Loucy (cell line): ENCODE measurements around the gene ITIH1.
"Not testable (repeated sequence)": the region's sequence is repeated elsewhere in the genome, so short reads cannot be mapped to it uniquely, and the experiment has no call there.

ENCODE experiments used
- H2AFZ ChIP-seq: fragments of 200-600 bp; sonication (generic); 2 replicates; pipeline ENCODE4 v1.6.0; 2016; ENCODE audit warnings: antibody characterized with exemption, mild to moderate bottlenecking, low read length, moderate library complexity
- H3F3A ChIP-seq: fragments of 200-600 bp; 2 replicates; pipeline ENCODE4 v1.6.0; 2016; ENCODE audit warnings: antibody characterized with exemption, low read depth, mild to moderate bottlenecking
- H3K27me3 ChIP-seq: fragments of 200-600 bp; sonication (generic); 2 replicates; pipeline ENCODE4 v1.6.1; 2014; ENCODE audit warnings: low read length, mild to moderate bottlenecking; ENCODE audit not compliant: insufficient read depth, poor library complexity, severe bottlenecking
- H3K36me3 ChIP-seq: fragments of 200-600 bp; sonication (generic); 2 replicates; pipeline ENCODE4 v1.6.1; 2016; ENCODE audit warnings: low read length; ENCODE audit not compliant: insufficient read depth
- H3K4me1 ChIP-seq: fragments of 200-600 bp; sonication (generic); 2 replicates; pipeline ENCODE4 v1.5.1; 2014; ENCODE audit warnings: low read length, mild to moderate bottlenecking; ENCODE audit not compliant: insufficient read depth, poor library complexity, severe bottlenecking
- H3K4me2 ChIP-seq: fragments of 200-600 bp; sonication (generic); 2 replicates; pipeline ENCODE4 v1.6.0; 2014; ENCODE audit warnings: antibody characterized with exemption, low read length, low read depth, mild to moderate bottlenecking; ENCODE audit not compliant: poor library complexity, severe bottlenecking
- H3K4me3 ChIP-seq: fragments of 200-600 bp; sonication (generic); 2 replicates; pipeline ENCODE4 v1.5.1; 2014; ENCODE audit warnings: low read length, mild to moderate bottlenecking, mixed read lengths; ENCODE audit not compliant: poor library complexity, severe bottlenecking
- H3K79me2 ChIP-seq: fragments of 200-600 bp; sonication (generic); 2 replicates; pipeline ENCODE4 v1.6.1; 2014; ENCODE audit warnings: low read length; ENCODE audit not compliant: insufficient read depth
- H3K9ac ChIP-seq: fragments of 200-600 bp; sonication (generic); 2 replicates; pipeline ENCODE4 v1.6.0; 2014; ENCODE audit warnings: mild to moderate bottlenecking, low read depth, low read length, moderate library complexity; ENCODE audit not compliant: poor library complexity, severe bottlenecking
- H3K9me2 ChIP-seq: fragments of 200-600 bp; sonication (generic); replicated peaks from 2 replicates; pipeline ENCODE4 v1.6.1; 2016; ENCODE audit warnings: low read depth, low read length, mixed read lengths
- H3K9me3 ChIP-seq: fragments of 200-600 bp; sonication (generic); 2 replicates; pipeline ENCODE4 v1.6.1; 2014; ENCODE audit warnings: mild to moderate bottlenecking, antibody characterized with exemption, low read length, low read depth; ENCODE audit not compliant: insufficient read depth
- H4K20me1 ChIP-seq: fragments of 200-600 bp; sonication (generic); 2 replicates; pipeline ENCODE4 v1.6.0; 2014; ENCODE audit warnings: antibody characterized with exemption, low read length, mild to moderate bottlenecking; ENCODE audit not compliant: insufficient read depth, poor library complexity, severe bottlenecking
- EZH2phosphoT487 ChIP-seq: fragments of 200-600 bp; IDR thresholded peaks from 2 replicates; pipeline ENCODE4 v1.6.1; 2018; ENCODE audit warnings: antibody characterized with exemption, mild to moderate bottlenecking, moderate library complexity, borderline replicate concordance
- TF ChIP-seq, protein P1 (sequence below): fragments of 200-600 bp; sonication (generic); conservative IDR thresholded peaks from 2 replicates; pipeline ENCODE4 v1.5.1; 2014; ENCODE audit warnings: mild to moderate bottlenecking, antibody characterized with exemption, low read length

The ITIH1 gene

DNA sequence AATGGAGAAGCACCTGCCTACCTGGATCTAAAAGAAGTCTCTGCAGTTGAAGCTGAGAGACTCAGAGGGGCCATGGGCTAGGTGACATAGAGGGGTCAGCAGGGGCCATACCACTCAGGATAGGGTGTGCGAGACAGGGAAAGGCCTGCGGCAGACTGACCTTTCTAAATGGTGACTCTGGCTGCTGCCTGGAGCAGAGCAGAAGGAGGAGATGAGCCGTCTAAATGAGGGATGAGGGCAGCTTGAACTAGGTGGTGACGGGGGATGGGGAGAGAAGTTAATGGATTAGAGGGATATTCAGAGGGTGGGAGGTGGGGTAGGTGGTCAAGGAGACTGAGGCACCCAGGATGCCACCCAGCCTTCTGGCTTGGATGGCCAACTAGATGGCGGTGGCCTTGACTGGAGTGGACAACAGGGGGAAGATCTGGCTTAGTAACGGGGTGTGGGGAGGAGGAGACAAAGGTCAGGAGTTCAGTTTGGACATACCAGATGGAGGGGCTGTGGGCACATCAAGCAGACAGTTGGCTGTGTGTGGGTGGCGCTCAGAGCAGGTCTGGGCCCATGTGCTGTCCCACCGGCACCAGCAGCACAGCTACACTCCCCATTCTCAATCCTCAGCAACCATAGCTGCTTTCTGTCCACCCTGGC lies 3.2 kb upstream of the ITIH1 start:
- no peak overlapping the region for H3K4me2 ChIP-seq
- H3K4me1 ChIP-seq, result peaks cover 14% of the 10 kb centered on the region
- TF ChIP-seq EZH2phosphoT487, result no peak
- TF ChIP-seq, protein P1, sequence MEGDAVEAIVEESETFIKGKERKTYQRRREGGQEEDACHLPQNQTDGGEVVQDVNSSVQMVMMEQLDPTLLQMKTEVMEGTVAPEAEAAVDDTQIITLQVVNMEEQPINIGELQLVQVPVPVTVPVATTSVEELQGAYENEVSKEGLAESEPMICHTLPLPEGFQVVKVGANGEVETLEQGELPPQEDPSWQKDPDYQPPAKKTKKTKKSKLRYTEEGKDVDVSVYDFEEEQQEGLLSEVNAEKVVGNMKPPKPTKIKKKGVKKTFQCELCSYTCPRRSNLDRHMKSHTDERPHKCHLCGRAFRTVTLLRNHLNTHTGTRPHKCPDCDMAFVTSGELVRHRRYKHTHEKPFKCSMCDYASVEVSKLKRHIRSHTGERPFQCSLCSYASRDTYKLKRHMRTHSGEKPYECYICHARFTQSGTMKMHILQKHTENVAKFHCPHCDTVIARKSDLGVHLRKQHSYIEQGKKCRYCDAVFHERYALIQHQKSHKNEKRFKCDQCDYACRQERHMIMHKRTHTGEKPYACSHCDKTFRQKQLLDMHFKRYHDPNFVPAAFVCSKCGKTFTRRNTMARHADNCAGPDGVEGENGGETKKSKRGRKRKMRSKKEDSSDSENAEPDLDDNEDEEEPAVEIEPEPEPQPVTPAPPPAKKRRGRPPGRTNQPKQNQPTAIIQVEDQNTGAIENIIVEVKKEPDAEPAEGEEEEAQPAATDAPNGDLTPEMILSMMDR, result no peak
- H2AFZ ChIP-seq, result no peak overlapping the region
- H3K9me3 ChIP-seq, result no peaks in the 10 kb centered on the region
- no peaks in the 10 kb centered on the region for H3K27me3 ChIP-seq
- H4K20me1 ChIP-seq, result no peaks in the 10 kb centered on the region
- no peak overlapping the region for H3K9ac ChIP-seq
- no peaks in the 10 kb centered on the region for H3F3A ChIP-seq
- no peaks in the 10 kb centered on the region for H3K36me3 ChIP-seq
- H3K79me2 ChIP-seq, result peaks cover 14% of the 10 kb centered on the region; the same call in 1 of the 2 replicates
- H3K9me2 ChIP-seq, result no peaks in the 10 kb centered on the region
- H3K4me3 ChIP-seq, result no peak overlapping the region

DNA sequence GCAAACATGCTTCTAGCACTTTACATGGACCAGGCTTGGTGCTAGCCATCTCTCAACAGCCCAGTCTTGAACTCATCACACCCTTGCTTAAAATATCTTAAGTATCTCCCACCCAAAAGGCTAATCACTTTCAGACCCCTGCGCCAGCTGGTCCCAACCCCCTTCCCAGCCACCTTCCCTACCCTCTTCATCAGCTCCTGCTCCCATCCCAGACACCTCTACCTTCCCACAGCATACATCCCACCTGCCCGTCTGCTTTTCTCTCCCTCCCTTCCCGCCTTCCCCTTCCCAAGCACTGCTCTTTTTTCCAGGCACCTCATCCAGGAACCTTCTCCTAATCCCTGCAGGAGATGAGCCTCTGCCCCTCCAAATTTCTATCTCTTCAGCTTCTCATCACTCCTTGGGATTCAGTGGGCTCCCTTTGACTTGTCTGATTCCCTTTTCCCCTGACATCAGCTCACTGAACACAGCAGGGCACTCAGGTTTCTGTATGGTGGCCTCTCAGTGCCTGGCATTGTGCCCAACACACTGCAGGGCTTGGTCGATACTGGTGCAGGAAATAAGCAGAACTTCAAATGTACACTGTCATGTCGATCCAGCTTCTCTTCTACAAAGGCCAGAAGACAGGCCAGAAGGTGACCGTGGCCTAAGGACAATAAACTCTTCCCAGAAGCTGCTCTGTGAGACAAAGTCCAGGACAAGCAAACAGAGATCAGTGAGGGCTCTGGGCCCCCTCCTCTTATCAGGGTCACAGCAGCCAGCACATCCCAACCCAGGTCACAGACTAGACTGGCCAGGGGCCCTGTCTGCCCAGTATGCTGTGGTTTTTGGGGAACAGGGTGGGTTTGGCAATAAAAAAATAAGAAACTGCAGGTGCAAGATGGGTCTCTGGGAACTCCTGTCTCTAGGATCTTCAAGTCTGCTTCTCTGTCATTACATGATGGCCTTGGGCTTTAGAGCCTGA lies 2.2 kb upstream of the ITIH1 start:
- Histone ChIP-seq H2AFZ (peak overlapping the region; percentile 13; the same call in 1 of the 2 replicates), H3K4me1 (peaks cover 4% of the 10 kb centered on the region), H3K4me2 (no peak overlapping the region), H3K36me3 (no peaks in the 10 kb centered on the region), H3K9me3 (no peaks in the 10 kb centered on the region), H3K9ac (no peak overlapping the region), H3K9me2 (no peaks in the 10 kb centered on the region), H3K27me3 (no peaks in the 10 kb centered on the region), H3F3A (no peaks in the 10 kb centered on the region), H3K4me3 (no peak overlapping the region), H4K20me1 (no peaks in the 10 kb centered on the region), H3K79me2 (peaks cover 4% of the 10 kb centered on the region; the same call in 1 of the 2 replicates)
- TF ChIP-seq EZH2phosphoT487, result no peak
- TF ChIP-seq, protein P1, result no peak

DNA sequence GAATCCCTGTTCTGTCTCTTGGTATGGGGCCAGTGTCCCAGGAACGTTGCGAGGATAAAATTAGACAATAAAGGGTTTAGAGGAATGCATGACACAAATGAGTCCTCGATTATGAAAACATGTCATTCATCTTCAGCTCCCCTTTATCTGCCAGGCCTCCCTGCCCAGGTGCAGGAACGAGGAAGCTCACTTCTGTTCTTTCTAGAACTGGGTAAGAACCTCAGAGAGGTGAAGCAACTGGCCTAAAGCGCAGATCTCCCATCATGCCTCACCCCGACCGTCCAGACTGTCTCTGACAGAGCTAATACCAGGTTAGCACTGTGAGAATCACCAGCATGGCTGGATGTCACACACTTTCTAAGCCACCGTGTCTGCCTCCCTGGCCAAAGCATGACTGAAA lies 1.5 kb upstream of the ITIH1 start:
- Histone ChIP-seq H3K27me3 (no peaks in the 10 kb centered on the region), H3K9me3 (no peaks in the 10 kb centered on the region), H3K4me1 (peaks cover 4% of the 10 kb centered on the region), H3K4me2 (no peak overlapping the region), H3K4me3 (no peak overlapping the region), H4K20me1 (no peaks in the 10 kb centered on the region), H2AFZ (peak overlapping the region; percentile 13; the same call in 1 of the 2 replicates), H3F3A (no peaks in the 10 kb centered on the region), H3K9ac (no peak overlapping the region), H3K9me2 (no peaks in the 10 kb centered on the region), H3K36me3 (no peaks in the 10 kb centered on the region), H3K79me2 (no peaks in the 10 kb centered on the region)
- TF ChIP-seq, protein P1, result no peak
- no peak for TF ChIP-seq EZH2phosphoT487

DNA sequence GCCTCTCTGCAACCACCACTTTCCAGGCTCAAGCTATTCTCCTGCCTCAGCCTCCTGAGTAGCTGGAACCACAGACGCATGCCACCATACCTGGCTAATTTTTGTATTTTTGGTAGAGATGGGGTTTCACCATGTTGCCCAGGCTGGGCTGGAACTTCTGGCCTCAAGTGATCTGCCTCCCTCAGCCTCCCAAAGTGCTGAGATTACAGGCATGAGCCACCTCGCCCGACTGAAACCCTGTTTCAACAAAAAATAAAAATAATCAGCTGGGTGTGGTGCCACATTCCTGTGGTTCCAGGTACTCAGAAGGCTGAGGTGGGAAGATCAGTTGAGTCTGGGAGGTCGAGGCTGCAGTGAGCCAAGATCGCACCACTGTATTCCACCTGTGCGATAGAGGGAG lies 913 bp upstream of the ITIH1 start:
- H3K79me2 ChIP-seq, H3K4me1 ChIP-seq, H3K4me3 ChIP-seq, H4K20me1 ChIP-seq, H3K36me3 ChIP-seq, H3F3A ChIP-seq, H3K9me2 ChIP-seq, H3K9me3 ChIP-seq, H2AFZ ChIP-seq, H3K9ac ChIP-seq, H3K4me2 ChIP-seq, H3K27me3 ChIP-seq: not testable (repeated sequence)
